Measurements from ENCODE around the gene ZNF335.

ZNF335 gene

GRCh38 chr20:45985573-45985972 is 13.6 kb upstream of the ZNF335 start:
- DNase-seq (ENCODE audit: low spot score), result no peak
- TF ChIP-seq, protein P1, sequence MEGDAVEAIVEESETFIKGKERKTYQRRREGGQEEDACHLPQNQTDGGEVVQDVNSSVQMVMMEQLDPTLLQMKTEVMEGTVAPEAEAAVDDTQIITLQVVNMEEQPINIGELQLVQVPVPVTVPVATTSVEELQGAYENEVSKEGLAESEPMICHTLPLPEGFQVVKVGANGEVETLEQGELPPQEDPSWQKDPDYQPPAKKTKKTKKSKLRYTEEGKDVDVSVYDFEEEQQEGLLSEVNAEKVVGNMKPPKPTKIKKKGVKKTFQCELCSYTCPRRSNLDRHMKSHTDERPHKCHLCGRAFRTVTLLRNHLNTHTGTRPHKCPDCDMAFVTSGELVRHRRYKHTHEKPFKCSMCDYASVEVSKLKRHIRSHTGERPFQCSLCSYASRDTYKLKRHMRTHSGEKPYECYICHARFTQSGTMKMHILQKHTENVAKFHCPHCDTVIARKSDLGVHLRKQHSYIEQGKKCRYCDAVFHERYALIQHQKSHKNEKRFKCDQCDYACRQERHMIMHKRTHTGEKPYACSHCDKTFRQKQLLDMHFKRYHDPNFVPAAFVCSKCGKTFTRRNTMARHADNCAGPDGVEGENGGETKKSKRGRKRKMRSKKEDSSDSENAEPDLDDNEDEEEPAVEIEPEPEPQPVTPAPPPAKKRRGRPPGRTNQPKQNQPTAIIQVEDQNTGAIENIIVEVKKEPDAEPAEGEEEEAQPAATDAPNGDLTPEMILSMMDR (conservative IDR thresholded peaks at IDR 0.05; ENCODE audit: low read depth), result no peak
- ChIA-PET CTCF (interaction anchor here (0.8 to 4.9 kb wide), 5 partner anchors 12 to 110 kb away, joined by 4 to 82 read pairs (median 5); partner anchors contain the start of gene ZNF335), POLR2A (ENCODE audit: low non-redundant PET) (no interaction called here)
- H3K27ac ChIP-seq, result no peak overlapping the region

DNA sequence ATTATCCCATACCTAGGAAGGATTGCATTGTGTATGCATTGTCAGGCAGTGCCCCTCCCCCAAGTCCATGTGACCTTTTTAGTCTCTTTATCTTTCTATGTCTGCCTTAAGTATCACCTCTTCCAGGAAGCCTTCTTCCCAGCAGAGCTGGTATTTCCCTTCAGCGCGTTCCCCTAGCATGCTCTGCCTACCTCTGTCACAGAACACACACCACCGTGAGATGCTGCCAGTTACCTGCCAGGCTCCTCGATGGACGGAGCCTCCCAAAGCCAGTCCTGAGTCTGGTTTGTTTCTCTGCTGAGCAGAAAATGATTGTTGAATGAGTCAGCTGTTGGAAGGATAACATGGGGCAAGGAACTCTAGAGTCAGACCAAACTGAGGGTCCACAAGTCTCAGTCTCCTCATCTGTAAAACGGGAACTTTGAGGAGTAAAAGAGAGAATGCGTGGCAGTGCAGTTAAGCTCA is 11.3 kb upstream of the ZNF335 start:
- TF ChIP-seq, protein P1 (conservative IDR thresholded peaks at IDR 0.05; ENCODE audit: low read depth), result no peak
- no peak overlapping the region for H3K27ac ChIP-seq
- ChIA-PET CTCF (interaction anchor here (0.8 to 1.7 kb wide), 4 partner anchors 26 to 395 kb away, joined by 3 to 13 read pairs (median 4); partner anchors contain the start of gene MMP9), POLR2A (ENCODE audit: low non-redundant PET) (no interaction called here)
- no peak for DNase-seq (ENCODE audit: low spot score)

DNA sequence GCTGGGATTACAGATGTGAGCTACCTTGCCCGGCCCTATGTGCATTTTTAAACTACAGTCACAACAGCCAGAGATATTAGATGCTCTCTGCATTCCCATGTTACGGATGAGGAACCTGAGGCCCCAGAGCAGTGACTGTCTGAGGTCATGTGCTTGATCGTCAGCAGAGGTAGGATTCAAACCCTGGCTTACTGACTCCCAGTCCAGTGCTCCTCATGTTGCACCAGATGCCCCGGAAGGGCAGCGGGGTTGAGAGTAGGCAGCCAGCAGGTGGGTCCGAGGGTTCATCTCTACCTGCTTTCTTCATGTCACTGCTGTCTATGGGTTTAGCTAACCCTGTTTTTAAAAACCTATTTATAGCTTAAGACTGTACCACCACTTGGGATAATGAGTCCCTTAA is 9.3 kb upstream of the ZNF335 start:
- ChIA-PET POLR2A (ENCODE audit: low non-redundant PET) (interaction anchor here (1.1 kb wide), 1 partner anchor 9 kb away, joined by 4 read pairs; the partner anchor contains the start of gene ZNF335), CTCF (interaction anchor here (0.6 to 1.0 kb wide), 5 partner anchors 9 to 1227 kb away, joined by 3 to 6 read pairs (median 4); no protein-coding TSS in a partner anchor)
- DNase-seq (ENCODE audit: low spot score), result no peak
- H3K27ac ChIP-seq, result no peak overlapping the region
- TF ChIP-seq, protein P1 (conservative IDR thresholded peaks at IDR 0.05; ENCODE audit: low read depth), result no peak

- CTCF ChIA-PET, result interaction anchor here (1.5 to 4.8 kb wide), 2 partner anchors 11 to 38 kb away, joined by 6 to 32 read pairs; no protein-coding TSS in a partner anchor
- no peak for DNase-seq (ENCODE audit: low spot score)
- POLR2A ChIA-PET (ENCODE audit: low non-redundant PET), result no interaction called here
- no peak overlapping the region for H3K27ac ChIP-seq
- TF ChIP-seq, protein P1 (conservative IDR thresholded peaks at IDR 0.05; ENCODE audit: low read depth), result no peak
Observed at GRCh38 chr20:45976086-45976485, 4.1 kb upstream of the ZNF335 start.

DNA sequence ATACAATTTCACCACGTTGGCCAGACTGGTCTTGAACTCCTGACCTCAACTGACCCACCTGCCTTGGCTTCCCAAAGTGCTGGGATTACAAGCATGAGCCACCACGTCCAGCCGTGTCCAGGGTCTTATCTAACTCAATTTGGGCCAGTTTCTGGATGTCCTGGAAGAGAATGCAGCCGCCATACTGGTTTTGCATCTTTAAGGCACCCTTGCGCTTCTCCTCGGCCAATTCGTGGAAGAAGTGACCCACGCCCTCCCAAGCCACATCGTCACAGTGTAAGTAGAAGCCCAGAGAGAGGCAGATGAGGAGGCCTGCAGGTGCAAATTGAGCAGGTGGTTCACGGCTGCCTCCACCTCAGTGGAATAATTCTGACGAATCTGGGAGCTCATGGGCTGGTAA is 3.7 kb upstream of the ZNF335 start:
- TF ChIP-seq, protein P1 (conservative IDR thresholded peaks at IDR 0.05; ENCODE audit: low read depth), result no peak
- ChIA-PET POLR2A (ENCODE audit: low non-redundant PET) (no interaction called here), CTCF (interaction anchor here (1.1 to 4.8 kb wide), 2 partner anchors 11 to 25 kb away, joined by 3 to 32 read pairs; no protein-coding TSS in a partner anchor)
- DNase-seq (ENCODE audit: low spot score), result no peak
- no peak overlapping the region for H3K27ac ChIP-seq

DNA sequence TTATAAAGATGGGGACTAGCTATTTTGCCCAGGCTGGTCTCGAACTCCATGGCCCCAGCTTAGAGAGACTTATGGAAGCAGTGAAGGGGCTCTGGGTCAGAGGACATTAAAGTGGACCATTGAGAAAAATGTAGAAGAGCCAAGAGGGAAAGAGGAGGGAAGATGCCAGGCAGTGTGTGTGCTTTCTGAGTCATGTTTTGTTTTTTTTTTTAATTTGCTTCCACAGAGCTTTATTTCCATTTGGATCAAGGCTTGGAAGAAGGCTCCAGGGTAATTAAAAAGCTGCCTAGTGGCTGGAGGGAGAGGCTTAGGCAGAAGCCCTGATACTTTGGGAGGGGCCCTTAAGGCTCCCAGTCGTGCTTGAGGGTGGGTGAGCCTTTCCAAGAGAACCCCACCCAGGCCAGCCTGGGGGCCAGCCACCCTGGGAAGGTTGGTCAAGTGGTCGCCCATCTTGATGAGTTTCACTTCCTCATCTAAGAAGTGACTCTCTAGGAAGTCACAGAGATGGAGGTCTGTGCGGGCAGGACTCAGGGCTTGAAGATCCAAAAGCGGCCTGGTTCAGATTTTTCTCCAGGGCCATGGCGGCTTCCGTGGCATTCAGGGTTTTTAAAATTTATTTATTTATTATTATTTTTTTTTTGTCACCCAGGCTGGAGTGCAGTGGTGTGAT is 3.0 kb upstream of the ZNF335 start:
- TF ChIP-seq, protein P1 (conservative IDR thresholded peaks at IDR 0.05; ENCODE audit: low read depth), result no peak
- ChIA-PET CTCF (interaction anchor here (1.1 to 7.4 kb wide), 3 partner anchors 12 to 38 kb away, joined by 3 to 79 read pairs (median 32); no protein-coding TSS in a partner anchor), POLR2A (ENCODE audit: low non-redundant PET) (interaction anchor here (0.7 to 1.0 kb wide), 2 partner anchors 40 to 388 kb away, joined by 4 to 6 read pairs; no protein-coding TSS in a partner anchor)
- DNase-seq (ENCODE audit: low spot score), result no peak
- no peak overlapping the region for H3K27ac ChIP-seq
